ENCODE data around the gene GNAS-AS1.
"Not testable (repeated sequence)": the region's sequence is repeated elsewhere in the genome, so short reads cannot be mapped to it uniquely, and the experiment has no call there.

GNAS-AS1 gene

DNA sequence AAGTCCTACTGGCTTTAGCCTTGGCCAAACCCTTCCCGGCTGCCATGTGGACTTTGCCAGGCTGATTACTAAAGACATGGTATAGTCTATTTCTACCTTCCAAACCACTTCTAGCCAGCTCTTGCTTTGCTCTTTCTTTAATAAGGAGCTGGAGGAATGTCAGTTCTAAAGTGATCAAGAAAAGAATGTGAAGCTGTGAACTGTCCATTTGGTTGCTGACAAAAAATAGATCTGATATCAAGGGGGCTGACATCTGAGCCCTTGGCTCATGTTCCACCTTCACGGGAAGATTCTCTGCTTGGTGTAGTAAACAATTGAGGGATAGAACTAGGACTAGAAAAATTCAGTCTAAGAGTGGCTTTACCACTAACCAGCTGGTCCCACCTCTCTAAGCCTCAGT, 22.6 kb downstream of the GNAS-AS1 start:
- Histone ChIP-seq H3K9me3 (replicated peaks; ENCODE audit: low read length) (no peaks in the 10 kb centered on the region), H3K9ac (ENCODE audit: low read depth, low read length) (no peak overlapping the region), H3K4me2 (ENCODE audit: low read length) (no peak overlapping the region), H3K36me3 (ENCODE audit: insufficient read depth, low read length) (no peaks in the 10 kb centered on the region), H3K4me1 (ENCODE audit: control insufficient read depth, insufficient read depth, low read length) (no peaks in the 10 kb centered on the region), H3K27me3 (ENCODE audit: control insufficient read depth, insufficient read depth, low read length) (peaks cover 17% of the 10 kb centered on the region), H3K4me3 (ENCODE audit: low read length) (no peak overlapping the region)

DNA sequence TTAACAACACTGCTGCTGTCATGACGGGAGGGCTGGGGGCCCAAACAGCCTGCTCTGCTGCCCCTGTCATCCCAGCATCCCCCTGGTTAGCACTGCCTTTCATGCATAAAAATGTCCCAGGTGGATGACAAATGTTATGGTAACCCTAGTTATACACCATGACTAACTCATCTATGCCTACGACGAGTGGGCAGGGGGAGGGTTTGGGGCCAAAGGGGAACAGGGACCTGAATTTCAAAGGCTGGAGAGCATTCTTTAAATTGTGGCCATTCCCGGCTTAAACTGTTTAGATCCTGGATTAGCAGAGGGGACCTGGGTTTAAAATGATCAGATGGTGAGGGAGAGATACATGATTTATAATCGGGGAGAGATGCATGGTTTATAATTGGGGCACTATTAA, 24.4 kb downstream of the GNAS-AS1 start:
- Histone ChIP-seq H3K27me3 (ENCODE audit: control insufficient read depth, insufficient read depth, low read length) (peaks cover 13% of the 10 kb centered on the region), H3K4me1 (ENCODE audit: control insufficient read depth, insufficient read depth, low read length) (no peaks in the 10 kb centered on the region), H3K9ac (ENCODE audit: low read depth, low read length) (no peak overlapping the region), H3K36me3 (ENCODE audit: insufficient read depth, low read length) (no peaks in the 10 kb centered on the region), H3K4me2 (ENCODE audit: low read length) (no peak overlapping the region), H3K4me3 (ENCODE audit: low read length) (no peak overlapping the region), H3K9me3 (replicated peaks; ENCODE audit: low read length) (no peaks in the 10 kb centered on the region)

DNA sequence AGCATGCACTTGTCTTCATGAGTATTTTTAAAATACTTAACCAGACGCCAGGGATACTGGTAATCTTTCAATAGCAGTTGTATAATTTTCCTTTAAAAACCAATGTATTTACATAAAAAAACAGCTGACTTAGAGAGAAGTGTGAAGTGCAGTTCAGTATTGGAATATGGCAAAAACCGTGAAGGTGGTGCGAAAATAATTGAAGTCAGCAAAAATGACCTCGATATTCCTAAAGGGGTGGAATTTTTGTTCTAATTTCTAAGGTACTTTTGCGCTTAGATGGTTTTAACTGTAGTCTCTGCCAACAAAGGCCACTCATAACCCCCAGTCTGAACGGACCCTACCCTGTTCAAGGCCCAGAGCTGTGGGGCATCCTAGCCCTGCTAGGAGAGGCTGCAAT, 25.3 kb downstream of the GNAS-AS1 start:
- Histone ChIP-seq H3K9ac (ENCODE audit: low read depth, low read length) (no peak overlapping the region), H3K4me2 (ENCODE audit: low read length) (no peak overlapping the region), H3K9me3 (replicated peaks; ENCODE audit: low read length) (no peaks in the 10 kb centered on the region), H3K36me3 (ENCODE audit: insufficient read depth, low read length) (no peaks in the 10 kb centered on the region), H3K4me1 (ENCODE audit: control insufficient read depth, insufficient read depth, low read length) (no peaks in the 10 kb centered on the region), H3K4me3 (ENCODE audit: low read length) (no peak overlapping the region), H3K27me3 (ENCODE audit: control insufficient read depth, insufficient read depth, low read length) (peaks cover 8% of the 10 kb centered on the region)

DNA sequence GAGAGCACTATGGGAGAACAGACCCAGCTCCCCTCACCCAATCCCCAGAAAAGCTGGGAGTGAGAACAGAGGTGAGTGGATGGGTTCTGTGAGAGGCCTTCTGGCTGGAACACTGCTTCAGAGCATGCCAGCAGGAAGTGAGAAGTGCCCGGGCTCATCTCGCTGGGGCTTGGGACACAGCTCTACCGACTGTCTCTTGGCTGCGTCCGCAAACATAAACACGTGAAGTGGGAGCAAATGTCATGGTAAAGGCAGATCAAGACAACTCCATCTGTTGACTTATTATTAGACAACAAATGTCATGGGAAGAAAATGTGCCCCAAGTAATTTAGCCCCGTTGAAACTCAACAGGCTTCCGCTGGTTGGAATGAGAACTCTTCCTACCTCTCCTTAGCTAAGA, 25.9 kb downstream of the GNAS-AS1 start:
- no peaks in the 10 kb centered on the region for H3K4me1 ChIP-seq (ENCODE audit: control insufficient read depth, insufficient read depth, low read length)
- H3K27me3 ChIP-seq (ENCODE audit: control insufficient read depth, insufficient read depth, low read length): peaks cover 8% of the 10 kb centered on the region
- H3K9me3 ChIP-seq (replicated peaks; ENCODE audit: low read length): no peaks in the 10 kb centered on the region
- H3K4me3 ChIP-seq (ENCODE audit: low read length): no peak overlapping the region
- H3K36me3 ChIP-seq (ENCODE audit: insufficient read depth, low read length): no peaks in the 10 kb centered on the region
- no peak overlapping the region for H3K9ac ChIP-seq (ENCODE audit: low read depth, low read length)
- H3K4me2 ChIP-seq (ENCODE audit: low read length): no peak overlapping the region

DNA sequence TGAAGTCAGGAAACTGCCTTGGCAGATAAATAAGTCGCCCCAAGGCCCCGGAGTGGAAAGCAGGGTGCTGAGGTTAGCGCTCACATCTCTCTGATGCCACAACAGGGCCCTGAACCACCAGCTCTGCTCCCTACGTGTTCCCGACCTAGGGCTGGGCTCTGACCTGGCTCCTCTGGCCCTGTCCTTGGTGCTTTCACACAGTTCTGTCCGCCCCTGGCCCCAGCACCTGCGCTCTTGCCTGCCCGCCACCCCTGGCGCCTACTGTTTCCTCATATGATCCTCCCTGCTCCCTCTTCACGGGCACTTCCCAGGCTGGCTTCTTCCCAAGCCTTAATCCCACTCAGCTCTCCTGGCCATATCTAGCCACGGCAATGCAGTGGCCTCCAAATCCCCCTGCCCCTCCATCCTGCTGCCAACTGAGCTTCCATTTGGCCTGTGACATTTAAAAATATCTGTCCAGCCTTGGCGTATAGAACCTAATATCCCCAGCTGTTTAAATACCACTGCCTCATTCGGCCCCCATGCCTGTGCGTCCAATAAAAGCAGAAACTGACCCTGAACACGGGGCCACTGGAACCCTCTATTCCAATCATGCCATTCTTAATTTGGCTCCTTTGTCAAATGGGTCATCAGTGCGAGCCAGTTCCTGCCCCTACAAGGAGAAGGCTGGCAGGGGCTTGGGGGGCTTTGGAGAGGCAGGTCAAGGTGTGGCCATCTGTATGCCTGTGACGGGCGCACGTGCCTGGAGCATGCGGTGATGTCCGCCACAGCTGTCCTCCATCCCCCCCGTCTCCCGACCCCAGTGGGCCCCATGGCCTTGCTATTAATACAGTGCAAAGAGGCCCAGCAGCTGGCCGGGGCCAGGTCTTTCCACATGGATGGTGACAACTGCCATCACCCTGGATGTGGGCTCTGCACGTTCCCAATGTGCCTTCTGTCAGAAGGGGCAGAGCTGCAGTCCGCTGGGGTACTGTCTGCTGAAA, 27.7 kb downstream of the GNAS-AS1 start:
- no peak overlapping the region for H3K9ac ChIP-seq (ENCODE audit: low read depth, low read length)
- H3K4me3 ChIP-seq (ENCODE audit: low read length): no peak overlapping the region
- no peaks in the 10 kb centered on the region for H3K9me3 ChIP-seq (replicated peaks; ENCODE audit: low read length)

DNA sequence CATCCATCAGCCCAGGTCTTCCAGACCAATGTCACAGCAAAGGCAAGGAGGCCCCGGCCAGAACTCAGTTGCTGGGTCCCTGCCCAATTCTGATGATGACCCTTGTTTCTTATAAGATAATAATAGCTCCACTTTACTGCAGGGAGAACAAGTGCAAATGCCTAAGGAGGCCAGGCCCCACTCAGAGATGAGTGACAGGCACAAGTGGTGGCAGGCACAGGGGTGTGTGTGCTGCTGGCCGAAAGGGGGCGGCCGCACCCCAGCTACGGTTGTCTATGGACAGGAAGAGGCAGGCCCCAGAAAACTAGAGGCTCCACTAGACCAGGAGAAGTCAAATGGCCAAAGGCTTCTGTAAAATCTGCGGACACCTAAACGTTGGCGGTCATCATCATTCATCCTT, 28.6 kb downstream of the GNAS-AS1 start:
- no peak overlapping the region for H3K4me2 ChIP-seq (ENCODE audit: low read length)
- peaks cover 7% of the 10 kb centered on the region for H3K4me1 ChIP-seq (ENCODE audit: control insufficient read depth, insufficient read depth, low read length)
- H3K9ac ChIP-seq (ENCODE audit: low read depth, low read length): no peak overlapping the region
- no peaks in the 10 kb centered on the region for H3K27me3 ChIP-seq (ENCODE audit: control insufficient read depth, insufficient read depth, low read length)
- H3K4me3 ChIP-seq (ENCODE audit: low read length): no peak overlapping the region
- H3K36me3 ChIP-seq (ENCODE audit: insufficient read depth, low read length): no peaks in the 10 kb centered on the region
- H3K9me3 ChIP-seq (replicated peaks; ENCODE audit: low read length): no peaks in the 10 kb centered on the region

More for the DNA sequence above, 27.7 kb downstream of the GNAS-AS1 start:
- H3K27me3 ChIP-seq (ENCODE audit: control insufficient read depth, insufficient read depth, low read length): peaks cover 3% of the 10 kb centered on the region
- H3K4me1 ChIP-seq (ENCODE audit: control insufficient read depth, insufficient read depth, low read length): peaks cover 5% of the 10 kb centered on the region
- no peaks in the 10 kb centered on the region for H3K36me3 ChIP-seq (ENCODE audit: insufficient read depth, low read length)
- no peak overlapping the region for H3K4me2 ChIP-seq (ENCODE audit: low read length)

DNA sequence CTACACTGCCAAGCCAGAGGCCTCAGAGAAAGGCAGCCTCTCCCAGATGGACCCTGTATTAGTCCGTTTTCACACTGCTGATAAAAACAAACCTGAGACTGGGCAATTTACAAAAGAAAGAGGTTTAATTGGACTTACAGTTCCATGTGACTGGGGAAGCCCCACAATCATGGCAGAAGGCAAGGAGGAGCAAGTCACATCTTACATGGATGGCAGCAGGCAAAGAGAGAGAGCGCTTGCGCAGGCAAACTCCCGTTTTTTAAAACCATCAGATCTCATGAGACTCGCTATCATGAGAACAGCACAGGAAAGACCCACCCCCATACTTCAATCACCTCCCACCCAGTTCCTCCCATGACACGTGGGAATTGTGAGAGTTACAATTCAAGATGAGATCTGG, 30.2 kb downstream of the GNAS-AS1 start:
- H3K4me2 ChIP-seq (ENCODE audit: low read length); H3K9ac ChIP-seq (ENCODE audit: low read depth, low read length); H3K27me3 ChIP-seq (ENCODE audit: control insufficient read depth, insufficient read depth, low read length); H3K4me3 ChIP-seq (ENCODE audit: low read length); H3K9me3 ChIP-seq (replicated peaks; ENCODE audit: low read length); H3K36me3 ChIP-seq (ENCODE audit: insufficient read depth, low read length); H3K4me1 ChIP-seq (ENCODE audit: control insufficient read depth, insufficient read depth, low read length): not testable (repeated sequence)

DNA sequence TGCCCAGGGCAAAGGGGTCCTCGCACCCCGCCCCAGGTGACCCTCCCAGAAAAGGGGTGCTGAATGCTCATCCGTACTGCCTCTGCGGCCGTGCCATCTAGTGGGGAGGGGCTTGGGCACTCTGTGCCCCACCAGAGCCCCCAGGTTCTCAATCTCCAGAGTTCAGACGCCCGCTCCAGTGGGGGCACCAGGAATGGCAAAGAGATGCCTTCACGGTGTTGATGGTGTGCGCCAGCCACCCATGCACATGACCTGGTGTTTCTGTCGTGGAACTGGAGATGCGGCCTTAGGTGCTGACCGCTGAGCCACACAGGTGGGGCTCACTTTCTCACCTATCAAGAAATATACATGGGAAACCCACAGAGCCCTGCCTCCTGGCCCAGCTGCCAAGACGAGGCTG, 30.8 kb downstream of the GNAS-AS1 start:
- no peaks in the 10 kb centered on the region for H3K9me3 ChIP-seq (replicated peaks; ENCODE audit: low read length)
- no peaks in the 10 kb centered on the region for H3K27me3 ChIP-seq (ENCODE audit: control insufficient read depth, insufficient read depth, low read length)
- peaks cover 7% of the 10 kb centered on the region for H3K4me1 ChIP-seq (ENCODE audit: control insufficient read depth, insufficient read depth, low read length)
- no peak overlapping the region for H3K9ac ChIP-seq (ENCODE audit: low read depth, low read length)
- H3K36me3 ChIP-seq (ENCODE audit: insufficient read depth, low read length): no peaks in the 10 kb centered on the region
- H3K4me2 ChIP-seq (ENCODE audit: low read length): no peak overlapping the region
- H3K4me3 ChIP-seq (ENCODE audit: low read length): no peak overlapping the region

DNA sequence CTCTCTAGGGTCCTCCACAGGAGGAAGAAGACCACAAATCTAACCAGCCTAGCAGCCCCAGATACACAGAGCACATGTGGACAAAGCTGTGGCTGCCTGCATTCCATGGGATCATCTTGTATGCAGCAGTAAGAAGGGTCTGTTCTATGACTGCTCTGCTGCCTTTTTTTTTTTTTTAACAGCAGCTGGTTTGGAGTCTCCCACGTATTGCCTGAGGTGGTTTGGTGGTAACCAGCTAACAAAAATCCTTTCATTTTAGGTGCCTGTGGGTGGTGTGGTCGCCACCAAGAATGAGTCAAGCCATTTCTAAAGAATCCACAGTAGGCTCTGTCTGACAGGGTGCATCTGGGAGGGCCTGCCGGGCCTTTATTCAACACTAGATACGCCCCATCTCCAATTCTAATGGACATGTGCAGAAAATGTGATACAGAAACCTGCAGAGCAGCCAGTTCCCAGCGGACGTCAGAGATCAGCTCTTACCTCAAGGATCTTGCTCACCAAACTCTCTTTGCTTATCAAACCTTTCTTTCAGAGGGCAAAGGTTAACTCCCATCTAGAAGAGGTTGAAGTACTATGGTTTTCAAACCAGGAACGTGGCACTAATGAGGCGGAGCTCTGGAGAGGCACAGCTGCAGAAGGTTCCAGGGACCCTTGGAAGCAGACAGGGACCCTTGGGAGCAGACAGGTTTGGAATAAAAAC, 32.0 kb downstream of the GNAS-AS1 start:
- Histone ChIP-seq H3K27me3 (ENCODE audit: control insufficient read depth, insufficient read depth, low read length) (peaks cover 5% of the 10 kb centered on the region), H3K4me1 (ENCODE audit: control insufficient read depth, insufficient read depth, low read length) (peaks cover 7% of the 10 kb centered on the region), H3K9ac (ENCODE audit: low read depth, low read length) (no peak overlapping the region), H3K36me3 (ENCODE audit: insufficient read depth, low read length) (no peaks in the 10 kb centered on the region), H3K9me3 (replicated peaks; ENCODE audit: low read length) (no peaks in the 10 kb centered on the region), H3K4me2 (ENCODE audit: low read length) (no peak overlapping the region), H3K4me3 (ENCODE audit: low read length) (no peak overlapping the region)

DNA sequence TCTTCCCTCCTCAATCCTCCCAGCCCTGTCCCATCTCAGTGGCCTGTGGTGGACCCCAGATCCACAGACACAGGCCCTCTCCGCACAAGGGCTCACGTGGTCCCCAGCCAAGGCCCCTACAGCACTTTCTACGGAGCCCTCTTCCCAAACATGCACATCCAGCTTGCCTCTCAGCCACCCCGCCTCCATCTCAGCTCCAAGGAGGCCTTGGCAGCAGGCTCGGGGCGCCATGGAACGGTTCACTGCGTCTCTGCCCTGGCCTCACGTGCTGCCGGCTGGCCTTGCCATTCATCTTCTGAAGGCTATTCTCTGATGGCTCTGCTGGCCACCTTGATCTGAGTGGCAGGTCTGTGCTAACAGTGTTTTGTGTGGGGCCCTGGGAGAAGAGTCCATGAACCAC, 33.0 kb downstream of the GNAS-AS1 start:
- Histone ChIP-seq H3K4me2 (ENCODE audit: low read length) (no peak overlapping the region), H3K36me3 (ENCODE audit: insufficient read depth, low read length) (no peaks in the 10 kb centered on the region), H3K27me3 (ENCODE audit: control insufficient read depth, insufficient read depth, low read length) (peaks cover 12% of the 10 kb centered on the region), H3K9me3 (replicated peaks; ENCODE audit: low read length) (no peaks in the 10 kb centered on the region), H3K9ac (ENCODE audit: low read depth, low read length) (no peak overlapping the region), H3K4me3 (ENCODE audit: low read length) (no peak overlapping the region), H3K4me1 (ENCODE audit: control insufficient read depth, insufficient read depth, low read length) (peaks cover 7% of the 10 kb centered on the region)

DNA sequence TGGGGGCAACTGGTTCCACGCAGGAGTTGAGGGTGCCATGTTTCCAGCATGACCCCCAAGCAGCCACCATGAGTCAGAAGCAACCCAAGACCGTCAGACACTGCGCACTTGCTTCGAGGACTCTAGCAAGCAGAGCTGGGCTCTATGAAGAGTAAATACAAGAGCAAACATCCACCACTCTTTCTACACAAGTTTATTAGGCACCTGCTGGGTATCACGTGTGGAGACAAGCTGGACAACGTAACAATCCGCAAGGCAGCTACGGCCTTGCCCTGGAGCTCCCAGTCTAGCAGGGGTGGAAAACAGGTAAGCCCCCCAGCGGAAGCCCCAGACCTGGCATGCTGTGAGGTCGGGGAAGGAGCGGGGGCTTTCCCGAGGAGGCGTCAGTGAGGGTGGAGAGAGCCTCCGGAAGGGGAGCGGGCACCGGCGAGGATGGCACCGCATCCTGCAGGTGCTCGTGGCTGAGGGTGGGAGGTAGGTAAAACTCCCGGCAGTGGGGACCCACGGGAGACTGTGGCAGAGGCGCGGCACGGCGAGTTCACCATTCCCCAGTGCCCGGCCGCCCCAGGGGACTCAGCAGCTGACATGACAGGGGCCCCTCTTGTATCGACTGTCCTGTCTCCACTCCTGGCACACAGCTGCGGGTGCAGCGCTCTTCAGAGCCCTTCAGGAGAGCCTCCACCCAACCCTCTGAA, 33.6 kb downstream of the GNAS-AS1 start:
- no peak overlapping the region for H3K4me2 ChIP-seq (ENCODE audit: low read length)
- H3K36me3 ChIP-seq (ENCODE audit: insufficient read depth, low read length): no peaks in the 10 kb centered on the region
- H3K27me3 ChIP-seq (ENCODE audit: control insufficient read depth, insufficient read depth, low read length): peaks cover 18% of the 10 kb centered on the region
- H3K9ac ChIP-seq (ENCODE audit: low read depth, low read length): no peak overlapping the region
- no peak overlapping the region for H3K4me3 ChIP-seq (ENCODE audit: low read length)
- no peaks in the 10 kb centered on the region for H3K9me3 ChIP-seq (replicated peaks; ENCODE audit: low read length)
- peaks cover 7% of the 10 kb centered on the region for H3K4me1 ChIP-seq (ENCODE audit: control insufficient read depth, insufficient read depth, low read length)

All from skeletal muscle satellite cell (primary cell).